GM21619 (cell line): ENCODE measurements around the gene RARB.

Experiments
- ATAC-seq: cut with Tn5 transposase; IDR thresholded peaks from one replicate; pipeline ENCODE4 v1.9.1; 2021; ENCODE audit not compliant: unreplicated experiment

The RARB gene

DNA sequence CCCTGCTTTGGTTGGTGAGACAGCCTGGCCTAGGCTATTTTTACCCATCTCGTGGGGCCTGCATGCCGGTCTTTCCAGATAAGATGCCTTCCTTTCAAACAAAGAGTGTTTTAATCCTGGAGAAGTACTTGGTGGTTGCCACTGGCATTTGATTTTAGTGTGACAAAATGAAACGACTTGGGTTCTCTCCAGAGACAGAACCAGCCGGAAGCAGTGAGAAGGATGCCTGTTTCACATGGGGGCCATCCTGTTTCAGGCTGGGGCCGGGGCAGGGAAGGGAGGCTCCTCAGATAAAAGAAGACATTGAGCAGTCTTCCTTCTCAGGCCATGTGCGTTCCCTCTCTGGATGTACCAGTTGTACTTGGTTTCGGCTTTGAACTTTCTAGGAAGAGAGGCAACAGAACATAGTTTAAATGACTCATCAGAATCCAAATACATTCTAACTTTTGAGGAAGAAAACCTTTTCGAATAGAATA is 161.8 kb downstream of the RARB start:
- no peak for ATAC-seq

DNA sequence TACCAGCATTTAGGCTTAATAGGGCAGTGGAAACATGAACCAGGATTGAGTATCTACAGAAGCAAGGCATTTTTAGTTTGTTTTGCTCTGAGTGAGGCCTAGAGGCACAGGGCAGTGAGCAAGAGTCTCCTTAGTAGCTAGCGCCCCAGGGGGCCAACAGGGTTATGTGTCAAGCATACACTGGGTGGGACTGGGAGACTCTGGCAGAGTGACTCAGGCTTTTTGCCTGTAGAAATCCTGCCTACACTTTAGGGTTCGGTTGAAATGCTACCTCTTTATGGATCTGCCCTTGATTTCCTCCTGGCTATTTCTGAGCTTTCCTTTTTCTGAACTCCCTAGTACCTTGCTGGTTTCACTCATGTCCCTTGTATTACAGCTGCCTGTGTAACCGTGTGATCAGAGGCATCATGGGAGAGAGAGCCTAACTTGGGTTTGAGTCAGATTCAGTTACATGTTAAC is 164.5 kb downstream of the RARB start:
- ATAC-seq, result no peak

DNA sequence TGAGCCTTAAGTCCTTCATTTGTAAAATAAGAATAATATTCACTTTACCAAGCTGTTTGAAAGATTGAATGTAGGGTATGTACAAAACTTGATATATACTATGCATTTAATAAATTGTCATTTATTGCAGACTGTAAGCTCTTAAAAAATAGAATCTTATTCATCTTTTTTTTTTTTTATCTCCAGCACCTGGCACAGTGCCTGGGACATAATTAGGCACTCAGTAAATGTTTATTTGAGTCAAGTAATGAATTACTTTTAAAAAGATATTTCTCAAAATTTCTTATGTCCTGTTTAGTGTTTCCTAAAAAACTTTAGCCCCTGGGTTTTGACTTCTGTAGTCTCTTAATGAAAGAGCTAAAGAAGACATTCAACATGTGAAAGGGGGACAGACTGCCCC is 164.9 kb downstream of the RARB start:
- no peak for ATAC-seq

DNA sequence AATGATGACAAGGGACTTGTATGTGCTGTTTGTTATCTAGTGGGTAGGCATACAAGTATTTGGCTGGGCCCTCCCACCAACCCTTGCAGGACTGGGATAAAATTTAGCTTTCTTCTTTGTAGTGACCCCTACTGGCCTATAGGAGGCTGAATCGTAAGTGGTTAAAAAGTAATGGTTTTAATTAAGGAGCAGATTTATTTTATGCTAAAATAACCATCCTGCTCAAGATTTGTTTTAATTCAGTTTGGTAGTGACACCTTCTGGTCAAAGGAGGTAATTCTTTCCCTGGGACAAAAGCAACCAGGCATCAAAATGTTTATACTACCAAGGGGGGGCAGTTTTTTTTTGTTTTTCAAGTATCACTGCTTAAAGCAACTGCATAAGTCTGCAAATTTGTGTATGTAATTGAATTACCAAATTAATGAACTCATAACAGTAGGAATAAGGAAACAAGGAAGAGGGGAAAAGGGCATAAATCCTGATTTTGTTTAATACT is 166.0 kb downstream of the RARB start:
- peak; percentile 44 for ATAC-seq

DNA sequence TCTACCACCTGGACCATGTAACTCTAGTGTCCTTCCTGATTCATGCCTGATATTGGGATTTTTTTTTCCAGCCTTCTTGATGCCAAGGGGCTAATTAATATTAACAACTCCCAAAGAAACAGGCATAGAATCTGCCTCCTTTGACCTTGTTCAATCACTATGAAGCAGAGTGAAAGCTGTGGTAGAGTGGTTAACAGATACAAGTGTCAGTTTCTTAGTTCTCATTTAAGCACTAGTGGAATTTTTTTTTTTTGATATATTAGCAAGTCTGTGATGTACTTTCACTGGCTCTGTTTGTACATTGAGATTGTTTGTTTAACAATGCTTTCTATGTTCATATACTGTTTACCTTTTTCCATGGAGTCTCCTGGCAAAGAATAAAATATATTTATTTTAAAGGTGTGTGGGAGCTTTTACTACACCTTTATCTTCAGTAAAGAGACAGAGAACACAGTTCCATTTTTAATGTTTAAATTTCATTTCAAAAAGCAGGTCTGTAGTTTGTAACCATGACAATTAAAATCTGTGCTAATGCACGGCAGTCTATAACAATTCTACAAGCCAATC is 169.6 kb downstream of the RARB start:
- ATAC-seq, result no peak

DNA sequence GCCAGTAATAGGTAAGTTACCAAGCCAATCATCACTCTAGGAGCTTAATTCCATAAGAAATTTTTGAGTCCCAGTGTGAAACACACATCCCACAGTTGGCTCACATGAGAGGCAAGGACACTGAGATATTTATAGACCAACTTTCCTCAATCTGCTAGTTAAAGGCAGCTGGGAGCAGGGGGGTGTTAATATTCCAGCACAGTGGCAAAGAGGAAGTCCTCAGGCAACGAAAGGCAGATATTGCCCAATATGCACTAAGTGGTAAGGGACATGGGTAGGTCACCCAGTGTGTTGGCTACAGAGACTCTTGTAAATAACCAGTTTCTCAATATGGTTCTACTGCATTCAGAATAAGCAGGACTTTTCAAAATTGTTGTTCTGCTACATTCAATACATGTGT is 175.6 kb downstream of the RARB start:
- no peak for ATAC-seq

DNA sequence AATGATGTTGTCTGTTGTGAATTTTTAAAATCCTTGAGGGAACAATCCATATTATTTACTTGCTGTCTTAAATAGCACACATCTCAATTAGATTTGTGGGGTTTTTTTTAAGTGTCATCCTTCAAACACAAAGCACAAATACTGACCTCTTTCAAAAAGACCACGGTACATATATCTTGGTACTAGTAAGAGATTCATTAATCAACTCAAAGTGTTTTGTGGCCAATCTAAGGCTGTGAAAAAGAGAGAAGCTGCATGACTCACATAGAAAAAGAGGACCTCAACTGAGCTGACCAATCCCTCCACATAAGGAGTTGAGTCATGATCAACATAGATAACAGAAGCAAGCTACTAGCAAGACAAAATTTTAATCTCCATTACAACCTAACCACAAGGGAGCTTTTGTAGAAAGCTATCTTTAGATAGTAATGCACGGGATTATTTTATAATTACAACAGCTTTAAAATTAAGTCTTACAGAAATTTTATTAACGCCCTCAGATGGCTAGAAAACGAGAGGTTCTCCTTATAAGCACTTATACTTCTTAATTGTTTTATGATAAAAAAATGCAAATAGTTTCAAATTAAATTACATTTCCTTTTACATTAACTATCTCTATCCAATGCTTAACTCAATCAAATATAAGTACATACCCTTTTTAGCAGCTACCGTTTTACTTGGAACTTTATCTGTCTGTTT is 176.2 kb downstream of the RARB start:
- peak; percentile 56 for ATAC-seq

DNA sequence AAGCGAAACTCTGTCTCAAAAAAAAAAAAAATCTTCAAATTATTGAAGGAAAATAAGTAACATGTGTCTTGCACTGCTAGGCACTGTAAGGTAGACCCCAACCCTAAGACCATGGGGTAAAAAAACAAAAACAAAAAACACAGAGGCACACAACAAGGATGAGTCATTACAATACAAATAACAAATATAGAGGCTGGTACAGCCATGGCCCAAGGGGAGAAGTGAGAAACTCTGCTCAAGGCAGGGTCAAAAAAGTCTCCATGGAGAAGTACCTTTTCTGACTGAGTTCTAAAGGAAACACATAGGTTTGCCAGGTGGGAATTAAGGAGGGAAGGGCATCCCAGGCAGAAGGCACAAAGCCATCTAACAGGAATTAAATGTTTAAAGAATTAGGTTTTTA is 182.1 kb downstream of the RARB start:
- ATAC-seq, result no peak

DNA sequence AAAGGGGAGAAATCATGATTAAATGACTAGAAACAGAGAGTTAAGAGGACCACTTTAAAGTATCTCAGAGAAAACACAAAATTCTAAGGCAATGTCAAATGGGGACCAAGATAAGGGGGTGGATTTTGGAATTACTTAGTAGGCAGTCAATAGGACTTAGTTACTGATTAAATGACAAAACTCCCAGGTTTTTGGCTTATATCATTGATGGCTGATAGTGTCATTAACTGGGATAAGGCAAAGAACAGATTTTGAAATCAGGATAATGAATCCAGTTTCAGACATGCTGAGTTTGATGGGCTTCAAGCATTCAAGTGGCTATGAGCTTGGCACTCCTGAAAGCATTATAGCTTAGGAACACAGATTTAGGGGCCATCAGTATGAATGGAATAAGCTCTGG is 182.7 kb downstream of the RARB start:
- no peak for ATAC-seq

DNA sequence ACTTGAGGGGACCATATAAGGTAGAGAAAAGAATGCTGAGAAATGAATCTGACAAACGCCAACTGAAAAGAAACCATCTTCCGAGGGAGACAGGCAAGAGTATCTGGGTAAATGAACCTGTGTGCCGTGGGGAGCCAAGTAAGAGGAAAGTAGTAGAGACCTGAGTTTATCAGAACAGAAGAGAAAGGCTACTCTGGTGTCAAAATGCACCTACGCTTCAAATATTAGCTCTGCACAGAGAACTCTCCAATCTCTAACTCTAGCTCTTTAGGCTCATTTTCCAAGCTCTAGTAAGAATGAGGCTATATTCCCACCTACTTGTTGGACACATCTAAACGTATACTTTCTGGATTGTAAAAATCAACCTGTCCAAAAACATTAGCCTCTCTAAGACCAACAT is 183.1 kb downstream of the RARB start:
- no peak for ATAC-seq

DNA sequence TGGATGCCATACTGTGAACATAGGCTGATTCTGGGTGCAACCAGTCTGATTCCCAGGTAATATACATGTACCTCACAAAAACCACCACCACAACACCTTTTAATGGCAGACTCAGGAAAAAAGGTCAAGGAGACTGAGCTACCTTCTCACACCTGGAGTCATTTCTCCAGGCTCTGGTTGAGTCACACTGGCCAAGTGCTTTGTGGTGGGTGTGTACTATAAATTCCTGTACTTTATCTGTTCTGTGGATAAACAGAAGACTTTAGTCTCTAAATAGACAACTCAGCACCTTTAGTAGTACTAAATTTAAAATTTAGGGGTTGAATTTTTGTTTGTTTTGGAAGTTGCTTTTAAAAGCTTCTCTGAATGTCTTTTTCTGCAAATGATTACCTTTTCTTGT is 190.0 kb downstream of the RARB start:
- ATAC-seq, result no peak

DNA sequence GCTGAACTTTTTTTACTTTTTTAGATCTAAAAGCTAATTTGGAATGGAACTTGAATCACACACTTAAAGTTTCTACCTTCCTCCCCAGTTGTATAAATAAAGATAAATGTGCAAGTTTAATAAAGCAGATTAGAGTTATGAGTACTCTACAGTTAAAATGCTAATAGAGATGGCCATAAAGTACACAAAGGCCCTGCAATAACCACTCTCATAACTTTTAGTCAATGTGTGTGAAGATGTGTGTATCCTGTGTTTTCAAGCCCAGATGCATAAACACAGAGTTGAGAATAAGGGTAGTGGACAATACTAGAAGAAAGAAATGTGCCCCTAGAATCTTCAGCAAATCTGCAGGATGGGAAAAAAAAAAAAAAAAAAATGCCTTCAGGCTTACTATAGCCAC is 191.3 kb downstream of the RARB start:
- ATAC-seq, result no peak

DNA sequence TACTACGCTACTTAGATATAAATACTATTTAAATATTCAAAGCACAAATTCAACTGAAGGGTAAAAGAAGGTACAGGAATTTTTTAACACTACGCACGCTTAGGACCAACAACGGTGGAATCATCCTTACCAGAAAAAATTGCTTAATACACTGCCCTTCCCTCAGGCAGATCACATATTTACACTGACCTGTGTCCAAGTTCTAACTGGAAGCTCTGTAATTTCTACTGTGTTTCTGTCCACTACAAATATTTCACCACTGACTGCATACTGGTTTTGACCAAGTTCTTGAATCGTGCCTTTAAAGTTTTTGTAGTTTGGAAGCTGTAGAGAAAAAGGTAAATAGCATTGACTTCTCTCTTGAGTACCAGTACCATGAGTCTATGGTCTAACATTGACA is 192.4 kb downstream of the RARB start:
- ATAC-seq, result no peak

DNA sequence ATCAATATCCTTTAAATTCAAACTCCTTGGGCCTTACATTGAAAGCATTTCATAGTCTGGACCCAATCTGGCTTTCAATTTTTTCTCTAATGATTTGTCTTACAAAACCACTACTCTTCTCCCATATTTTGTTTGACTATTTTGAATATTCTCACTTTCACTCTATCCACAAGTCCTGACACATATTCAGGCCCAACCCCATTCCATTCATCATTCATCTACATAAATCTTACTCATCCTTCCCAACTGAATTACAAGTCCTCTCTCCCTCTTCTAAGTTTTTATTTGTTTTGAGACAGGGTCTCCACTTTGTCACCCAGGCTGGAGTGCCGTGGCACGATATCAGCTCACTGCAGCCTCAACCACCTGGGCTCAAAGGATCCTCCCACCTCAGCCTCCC is 193.0 kb downstream of the RARB start:
- no peak for ATAC-seq

DNA sequence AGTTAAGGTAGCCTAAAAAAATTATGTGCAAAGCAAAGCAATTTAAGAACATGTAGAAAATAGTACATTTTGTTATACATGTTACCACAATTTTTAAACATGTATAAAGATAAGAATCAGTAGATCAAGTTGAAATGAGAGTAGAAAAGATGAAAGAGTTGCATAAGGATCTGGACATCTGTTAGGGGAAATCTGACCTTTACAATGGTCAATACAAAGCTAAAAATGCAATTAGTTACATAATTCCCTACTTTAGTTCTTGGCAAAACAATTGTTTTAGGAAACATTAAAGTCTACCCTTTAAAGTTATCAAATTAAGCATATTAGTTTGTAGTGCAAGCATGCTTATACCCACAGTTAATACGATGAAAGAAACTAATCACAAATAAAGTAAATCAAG is 203.9 kb downstream of the RARB start:
- ATAC-seq, result no peak

DNA sequence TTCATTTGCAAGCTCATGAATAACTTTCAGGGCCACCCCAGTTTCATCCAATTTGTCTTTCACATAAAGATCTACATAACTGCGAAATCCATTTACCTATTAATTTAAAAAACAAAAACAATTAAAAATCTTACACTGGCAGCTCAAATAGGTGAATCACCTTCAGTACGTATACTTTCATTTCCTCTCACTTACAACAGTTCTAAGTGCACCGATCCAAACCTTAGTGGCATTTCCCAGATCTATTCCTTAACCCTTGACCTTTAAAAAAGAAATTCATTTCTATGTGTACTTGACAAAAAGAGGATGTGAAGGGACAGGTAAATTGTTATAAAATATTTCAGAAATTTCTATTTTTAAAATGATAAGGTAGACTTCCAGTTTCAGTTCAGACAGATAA is 205.9 kb downstream of the RARB start:
- no peak for ATAC-seq

DNA sequence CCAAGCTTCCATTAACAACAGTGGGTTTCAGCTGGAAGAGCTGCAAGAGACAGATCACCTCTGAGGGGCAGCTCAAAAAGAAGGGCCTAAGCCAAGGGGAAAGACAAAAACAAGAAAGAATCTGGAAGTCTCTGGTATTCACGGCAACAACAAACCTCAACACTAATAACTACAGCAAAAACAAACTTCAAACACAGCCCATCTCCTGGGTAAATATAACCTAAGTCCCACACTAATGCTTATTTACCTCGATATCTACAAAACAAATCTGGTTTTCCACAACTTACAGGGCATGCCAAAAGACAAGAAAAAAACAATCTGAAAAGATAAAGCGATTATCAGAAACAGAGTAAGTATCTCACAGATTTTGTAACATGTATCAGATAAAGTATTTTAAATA is 207.0 kb downstream of the RARB start:
- no peak for ATAC-seq
